A549 (cell line): ENCODE measurements around the gene PRMT3.

Experiments
- CTCF ChIP-seq: fragments of >200 bp; sonication (Bioruptor Twin); formaldehyde crosslinking; IDR thresholded peaks from 3 replicates; pipeline ENCODE4 v1.5.1; 2016
- MAFK ChIP-seq: fragments of 450-650 bp; IDR thresholded peaks from 2 replicates; pipeline ENCODE4 v1.6.1; 2014; ENCODE audit not compliant: partially characterized antibody
- POLR2A ChIP-seq: IDR thresholded peaks from 2 replicates; pipeline ENCODE4 v1.6.1; 2012; ENCODE audit warnings: mild to moderate bottlenecking, low read length
- USF2 ChIP-seq: fragments of 450-650 bp; IDR thresholded peaks from 2 replicates; pipeline ENCODE4 v1.6.1; 2014; ENCODE audit warnings: antibody characterized with exemption

DNA sequence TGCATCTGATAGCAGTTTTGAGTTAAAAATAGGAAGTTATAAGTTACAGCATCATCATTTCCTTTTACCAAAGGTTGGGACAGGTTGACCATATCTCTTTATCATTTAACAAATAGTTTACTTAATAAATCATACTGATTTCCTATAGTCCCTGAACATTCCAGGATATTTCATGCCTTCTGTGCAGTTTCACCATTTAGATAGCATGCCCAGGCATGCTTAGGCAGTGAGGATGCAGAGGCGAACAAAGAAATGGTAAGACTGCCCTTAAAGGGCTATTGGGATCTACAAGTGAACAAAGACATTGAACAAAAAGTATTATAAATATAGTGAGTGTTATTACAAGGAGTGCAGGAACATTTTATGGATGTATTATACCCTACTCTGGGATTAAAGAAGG is 96.4 kb downstream of the PRMT3 start:
- TF ChIP-seq USF2 (no peak), MAFK (no peak), POLR2A (no peak), CTCF (no peak)
